H1 (cell line): ENCODE results near the gene VAV2. TPM values are rescaled to one million over a fixed set of nuclear protein-coding genes. Genes with fewer than 3 reads are reported as not detected.

Experiments used
- CBX5 ChIP-seq: fragments of 300-800, 300-1000 bp; sonication (generic); IDR thresholded peaks from 2 replicates; pipeline ENCODE4 v1.7.1; 2016; ENCODE audit warnings: antibody characterized with exemption, low read length, low read depth
- CBX8 ChIP-seq: fragments of 300-800, 300-1000 bp; sonication (generic); IDR thresholded peaks from 2 replicates; pipeline ENCODE4 v1.7.1; 2016; ENCODE audit warnings: low read depth, low read length, borderline replicate concordance
- CHD7 ChIP-seq: fragments of 300-600 bp; sonication (generic); IDR thresholded peaks from 2 replicates; pipeline ENCODE4 v1.7.1; 2012; ENCODE audit warnings: low read length, moderate library complexity, mild to moderate bottlenecking, inconsistent platforms; ENCODE audit not compliant: insufficient replicate concordance
- CTCF ChIP-seq, 3 experiments: IDR thresholded peaks; 1 replicate in 2 of 3; 2 replicates in 1 of 3; pipeline versions ENCODE4 v1.5.1 to v1.6.1; 2011; ENCODE audit warnings: low read length in 3 of 3, mild to moderate bottlenecking in 3 of 3, inconsistent platforms in 2 of 3, low read depth in 1 of 3, moderate library complexity in 1 of 3; ENCODE audit not compliant: insufficient read depth in 1 of 3; ENCODE audit errors: control extremely low read depth in 1 of 3
- EZH2 ChIP-seq: fragments of 200-600 bp; sonication (generic); IDR thresholded peaks from 2 replicates; pipeline ENCODE4 v1.7.1; 2012; ENCODE audit warnings: low read depth, mild to moderate bottlenecking, moderate library complexity, low read length, inconsistent platforms; ENCODE audit not compliant: severe bottlenecking
- FOSL1 ChIP-seq: IDR thresholded peaks from 2 replicates; pipeline ENCODE4 v1.6.1; 2011; ENCODE audit warnings: mild to moderate bottlenecking, low read depth, low read length, moderate library complexity; ENCODE audit not compliant: insufficient read depth
- GABPA ChIP-seq: IDR thresholded peaks from 2 replicates; pipeline ENCODE4 v1.6.1; 2011; ENCODE audit warnings: mild to moderate bottlenecking, low read length, moderate library complexity, borderline replicate concordance; ENCODE audit not compliant: insufficient read depth
- JUND ChIP-seq: IDR thresholded peaks from 2 replicates; pipeline ENCODE4 v1.6.1; 2011; ENCODE audit warnings: mild to moderate bottlenecking, improper control_type of control experiment, low read length
- TCF12 ChIP-seq: IDR thresholded peaks from 2 replicates; pipeline ENCODE4 v1.6.1; 2011; ENCODE audit warnings: low read depth, mild to moderate bottlenecking, low read length
- polyA plus RNA-seq, 7 experiments: library from polyadenylated mRNA; depleted of rRNA in 3 of 7; stranded (reverse) in 5 of 7; unstranded in 2 of 7; fragments of >200 nt in 5 of 7; fragments of 200-250 nt in 2 of 7; gene quantifications; 1 replicate in 5 of 7; 2 replicates in 1 of 7; 4 replicates in 1 of 7; pipeline versions ENCODE4 v1.2.1 to v1.2.3, GENCODE V29; 2011 to 2013; ENCODE audit warnings: missing spikeins in 2 of 7, mixed read lengths in 2 of 7
- total RNA-seq: library from RNA; stranded (reverse); fragmentation: NEBNext Ultra II Directional; extraction: Animal tissue kit (Norgen Biotek cat#: 25700); gene quantifications from 2 replicates; pipeline ENCODE4 v1.2.1, GENCODE V29; 2021

VAV2 gene
- total and polyA plus RNA-seq, 2 of the 8 experiments (the other 6 are each of a cell fraction or from before 2014, with no cell fraction given): 13.6 to 37.6 TPM

- TF ChIP-seq CHD7 (no peak), JUND (no peak), GABPA (no peak), FOSL1 (no peak), CTCF (IDR thresholded peaks at IDR 0.05; ENCODE audit: control extremely low read depth in 1 of 3, insufficient read depth in 1 of 3, low read depth in 1 of 3, low read length in 3 of 3) (no peak), CBX8 (no peak), EZH2 (no peak), TCF12 (no peak), CBX5 (no peak)
Measured at GRCh38 chr9:133958756-133959155, 33.4 kb downstream of the VAV2 start (continued).
